Endothelial cell of umbilical vein (primary cell): ENCODE results near the gene SLC7A6.

Source experiments
- POLR2AphosphoS5 ChIP-seq: IDR thresholded peaks from 2 replicates; pipeline ENCODE4 v1.6.1; 2012; ENCODE audit warnings: low read depth, mild to moderate bottlenecking, control low read depth, low read length, moderate library complexity; ENCODE audit not compliant: insufficient read depth
- TF ChIP-seq, protein P1 (sequence below), 2 donors: IDR thresholded peaks; 1 replicate in 1 of 2; 2 replicates in 1 of 2; pipeline ENCODE4 v1.5.1; 2011; ENCODE audit warnings: low read length in 2 of 2, mild to moderate bottlenecking in 2 of 2, moderate library complexity in 2 of 2, control low read depth in 1 of 2, inconsistent platforms in 1 of 2, low read depth in 1 of 2; ENCODE audit not compliant: insufficient read depth in 1 of 2; ENCODE audit errors: extremely low read depth in 1 of 2

DNA sequence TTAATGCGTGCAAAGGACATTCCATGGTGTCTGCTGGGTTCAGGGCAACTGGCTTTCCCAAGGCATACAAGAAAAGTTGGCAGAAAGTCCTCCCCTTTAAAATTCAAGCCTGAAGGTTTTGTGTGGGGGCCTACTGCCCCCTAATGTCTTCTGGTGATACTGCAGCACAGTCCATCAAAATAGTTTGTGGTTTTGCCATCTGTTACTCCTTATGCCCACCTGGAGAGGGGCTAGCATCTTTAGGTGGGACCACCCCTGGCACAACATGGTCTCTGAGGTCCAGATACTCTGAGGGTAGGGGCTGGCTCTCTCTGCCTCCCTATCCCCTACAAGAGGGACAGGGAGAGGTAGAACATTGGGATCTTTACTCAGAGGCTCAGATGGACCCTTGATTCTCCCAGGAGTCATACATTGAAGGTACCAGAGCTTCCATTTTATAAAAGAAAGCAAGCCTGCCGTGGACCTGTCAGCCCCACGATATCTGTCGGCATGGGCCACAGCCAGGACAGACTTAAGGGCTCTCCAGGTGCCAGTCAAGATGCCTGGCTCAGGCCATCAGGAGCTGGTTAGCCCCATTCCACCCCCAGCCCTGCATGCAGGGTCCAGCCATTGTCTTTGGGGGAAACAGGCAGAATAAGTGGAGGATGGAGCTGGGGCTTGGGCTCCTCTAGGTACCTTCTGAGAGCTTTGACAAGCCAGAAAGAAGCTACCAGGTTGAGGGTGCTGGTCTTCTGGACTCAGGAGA, 34.7 kb upstream of the SLC7A6 start:
- TF ChIP-seq, protein P1, sequence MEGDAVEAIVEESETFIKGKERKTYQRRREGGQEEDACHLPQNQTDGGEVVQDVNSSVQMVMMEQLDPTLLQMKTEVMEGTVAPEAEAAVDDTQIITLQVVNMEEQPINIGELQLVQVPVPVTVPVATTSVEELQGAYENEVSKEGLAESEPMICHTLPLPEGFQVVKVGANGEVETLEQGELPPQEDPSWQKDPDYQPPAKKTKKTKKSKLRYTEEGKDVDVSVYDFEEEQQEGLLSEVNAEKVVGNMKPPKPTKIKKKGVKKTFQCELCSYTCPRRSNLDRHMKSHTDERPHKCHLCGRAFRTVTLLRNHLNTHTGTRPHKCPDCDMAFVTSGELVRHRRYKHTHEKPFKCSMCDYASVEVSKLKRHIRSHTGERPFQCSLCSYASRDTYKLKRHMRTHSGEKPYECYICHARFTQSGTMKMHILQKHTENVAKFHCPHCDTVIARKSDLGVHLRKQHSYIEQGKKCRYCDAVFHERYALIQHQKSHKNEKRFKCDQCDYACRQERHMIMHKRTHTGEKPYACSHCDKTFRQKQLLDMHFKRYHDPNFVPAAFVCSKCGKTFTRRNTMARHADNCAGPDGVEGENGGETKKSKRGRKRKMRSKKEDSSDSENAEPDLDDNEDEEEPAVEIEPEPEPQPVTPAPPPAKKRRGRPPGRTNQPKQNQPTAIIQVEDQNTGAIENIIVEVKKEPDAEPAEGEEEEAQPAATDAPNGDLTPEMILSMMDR (IDR thresholded peaks at IDR 0.05; ENCODE audit: extremely low read depth in 1 of 2, insufficient read depth in 1 of 2, low read depth in 1 of 2, low read length in 2 of 2): peak; percentile 83
- no peak for TF ChIP-seq POLR2AphosphoS5
